GM12872 (cell line): ENCODE measurements around the gene KRT3.

Experiments
- TF ChIP-seq, protein P1 (sequence below): IDR thresholded peaks from 3 replicates; pipeline ENCODE4 v1.5.1; 2011; ENCODE audit warnings: low read depth, mild to moderate bottlenecking, low read length, moderate library complexity; ENCODE audit not compliant: insufficient read depth

KRT3 gene

DNA sequence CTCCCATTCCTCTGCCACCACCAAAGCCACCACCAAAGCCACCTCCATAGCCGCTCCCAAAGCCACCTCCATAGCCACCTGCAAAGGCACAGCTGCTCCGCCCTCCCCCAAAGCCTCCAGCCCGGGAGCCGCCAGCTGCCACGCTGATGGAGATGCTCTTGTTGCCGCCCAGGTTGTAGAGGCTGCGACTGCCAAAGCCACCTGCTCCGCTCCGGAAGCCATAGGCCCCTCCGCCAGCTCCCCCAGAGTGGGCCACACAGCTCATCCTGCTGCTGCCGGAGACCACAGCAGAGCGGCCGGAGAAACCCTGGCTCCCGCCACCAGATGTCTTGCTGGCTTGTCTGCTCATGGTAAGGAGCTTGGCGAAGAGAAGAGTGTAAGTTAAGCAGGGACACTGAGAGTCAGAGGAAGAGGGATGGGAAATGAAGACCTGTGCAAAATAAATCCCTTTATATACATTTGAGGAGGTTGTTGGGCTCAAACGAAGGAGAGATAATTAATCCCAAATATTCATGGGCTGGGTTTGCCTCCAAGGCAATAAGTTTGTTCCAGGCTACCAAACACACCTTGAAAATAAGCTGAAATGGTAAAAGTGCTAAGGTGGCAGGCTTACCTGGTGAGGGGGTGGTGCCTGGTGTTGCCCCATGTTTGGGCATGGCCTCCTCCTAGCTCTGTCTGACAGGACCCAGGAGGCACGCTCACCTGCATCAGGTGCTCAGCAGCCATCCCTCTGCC is at the start of gene KRT3:
TSS of gene KRT3 (minus strand) at position 424 of the 735 bp plus-strand sequence. CDS start at position 349, 75 bp downstream.
- TF ChIP-seq, protein P1, sequence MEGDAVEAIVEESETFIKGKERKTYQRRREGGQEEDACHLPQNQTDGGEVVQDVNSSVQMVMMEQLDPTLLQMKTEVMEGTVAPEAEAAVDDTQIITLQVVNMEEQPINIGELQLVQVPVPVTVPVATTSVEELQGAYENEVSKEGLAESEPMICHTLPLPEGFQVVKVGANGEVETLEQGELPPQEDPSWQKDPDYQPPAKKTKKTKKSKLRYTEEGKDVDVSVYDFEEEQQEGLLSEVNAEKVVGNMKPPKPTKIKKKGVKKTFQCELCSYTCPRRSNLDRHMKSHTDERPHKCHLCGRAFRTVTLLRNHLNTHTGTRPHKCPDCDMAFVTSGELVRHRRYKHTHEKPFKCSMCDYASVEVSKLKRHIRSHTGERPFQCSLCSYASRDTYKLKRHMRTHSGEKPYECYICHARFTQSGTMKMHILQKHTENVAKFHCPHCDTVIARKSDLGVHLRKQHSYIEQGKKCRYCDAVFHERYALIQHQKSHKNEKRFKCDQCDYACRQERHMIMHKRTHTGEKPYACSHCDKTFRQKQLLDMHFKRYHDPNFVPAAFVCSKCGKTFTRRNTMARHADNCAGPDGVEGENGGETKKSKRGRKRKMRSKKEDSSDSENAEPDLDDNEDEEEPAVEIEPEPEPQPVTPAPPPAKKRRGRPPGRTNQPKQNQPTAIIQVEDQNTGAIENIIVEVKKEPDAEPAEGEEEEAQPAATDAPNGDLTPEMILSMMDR: no peak

DNA sequence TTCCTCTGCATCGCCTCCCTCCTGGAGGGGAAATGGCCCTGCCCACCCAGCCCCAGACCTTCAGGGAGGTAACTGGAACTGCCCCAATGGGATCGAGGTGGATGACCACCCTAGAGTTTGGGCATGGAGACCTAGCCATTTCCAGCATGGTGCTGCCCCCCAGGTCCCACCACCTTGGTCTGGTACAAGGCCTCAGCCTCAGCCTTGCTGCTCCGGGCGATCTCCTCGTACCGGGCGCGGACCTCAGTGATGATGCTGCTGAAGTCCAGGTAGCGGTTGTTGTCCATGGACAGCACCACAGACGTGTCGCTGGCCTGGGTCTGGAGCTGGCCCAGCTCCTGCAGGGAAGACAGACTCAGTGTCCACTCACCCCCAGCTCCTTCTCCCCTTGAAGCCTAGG is 48.5 kb upstream of the KRT3 start:
- TF ChIP-seq, protein P1: no peak

DNA sequence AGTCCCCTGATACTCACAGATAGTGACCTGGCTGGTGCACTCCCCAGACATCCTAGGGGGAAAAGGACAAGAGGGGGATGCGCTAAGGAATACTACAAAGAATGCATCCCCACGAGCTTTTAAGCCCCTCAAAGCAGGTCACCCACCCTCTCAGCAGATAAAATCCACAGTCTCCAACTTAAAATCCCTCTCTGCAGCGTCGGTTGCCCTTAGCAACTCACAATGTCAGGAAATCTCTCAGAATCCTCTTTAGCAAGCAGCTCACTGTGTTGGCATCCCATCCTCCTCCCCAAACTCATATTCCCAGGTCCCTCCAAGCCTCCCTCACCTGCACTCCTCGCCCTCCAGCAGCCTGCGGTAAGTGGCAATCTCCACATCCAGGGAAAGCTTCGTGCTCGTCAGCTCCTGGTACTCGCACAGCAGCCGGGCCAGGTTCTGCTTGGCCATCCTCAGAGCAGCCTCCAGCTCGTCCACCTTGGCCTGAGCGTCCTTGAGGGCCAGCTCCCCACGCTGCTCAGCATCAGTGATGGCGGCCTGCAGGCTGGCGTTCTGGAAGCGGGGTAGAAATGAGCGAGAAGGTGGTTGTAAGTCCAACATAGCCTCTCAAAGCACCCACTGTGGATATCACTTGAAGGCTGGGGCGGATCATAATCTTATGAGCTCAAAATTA is 43.7 kb upstream of the KRT3 start:
- TF ChIP-seq, protein P1: no peak

DNA sequence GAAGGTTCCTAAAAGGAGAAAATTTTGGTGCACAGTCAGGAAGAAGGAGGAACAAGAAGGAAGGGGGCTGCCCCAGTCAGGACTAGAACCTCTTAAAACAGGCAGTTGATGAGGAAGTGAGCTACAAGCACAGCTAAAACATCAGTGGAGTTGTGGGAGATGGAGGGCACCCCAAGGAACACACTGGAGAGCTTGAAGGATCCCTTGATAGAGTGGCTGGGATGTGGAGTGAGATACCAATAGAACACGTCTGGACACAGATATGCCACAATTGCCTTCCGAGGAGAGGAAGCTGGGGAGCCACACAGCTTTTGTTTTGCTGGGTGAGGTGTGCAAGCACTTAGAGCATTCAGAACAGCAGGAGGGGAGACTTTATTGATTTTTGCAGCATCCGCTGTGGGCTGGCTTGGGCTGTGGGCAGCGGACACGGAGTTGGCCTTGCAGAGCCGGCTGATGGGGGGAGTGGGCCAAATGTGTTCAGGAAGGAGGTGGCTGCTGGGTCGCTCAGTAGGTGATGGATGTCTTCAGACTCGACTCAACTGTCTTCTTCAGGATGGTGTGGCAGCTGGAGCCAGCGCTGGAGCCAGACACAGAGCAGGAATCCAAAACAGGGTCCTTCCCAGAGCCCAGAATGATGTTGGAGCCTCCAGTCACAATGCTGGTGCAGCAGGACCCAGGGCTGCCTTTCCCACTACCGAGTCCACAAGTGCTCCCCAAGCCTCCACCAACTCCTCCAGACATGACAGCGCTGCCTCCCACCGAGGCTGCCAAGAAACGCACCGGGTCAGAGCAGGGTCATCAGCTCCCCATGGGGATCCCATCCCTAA is 42.9 kb upstream of the KRT3 start:
- TF ChIP-seq, protein P1: no peak

DNA sequence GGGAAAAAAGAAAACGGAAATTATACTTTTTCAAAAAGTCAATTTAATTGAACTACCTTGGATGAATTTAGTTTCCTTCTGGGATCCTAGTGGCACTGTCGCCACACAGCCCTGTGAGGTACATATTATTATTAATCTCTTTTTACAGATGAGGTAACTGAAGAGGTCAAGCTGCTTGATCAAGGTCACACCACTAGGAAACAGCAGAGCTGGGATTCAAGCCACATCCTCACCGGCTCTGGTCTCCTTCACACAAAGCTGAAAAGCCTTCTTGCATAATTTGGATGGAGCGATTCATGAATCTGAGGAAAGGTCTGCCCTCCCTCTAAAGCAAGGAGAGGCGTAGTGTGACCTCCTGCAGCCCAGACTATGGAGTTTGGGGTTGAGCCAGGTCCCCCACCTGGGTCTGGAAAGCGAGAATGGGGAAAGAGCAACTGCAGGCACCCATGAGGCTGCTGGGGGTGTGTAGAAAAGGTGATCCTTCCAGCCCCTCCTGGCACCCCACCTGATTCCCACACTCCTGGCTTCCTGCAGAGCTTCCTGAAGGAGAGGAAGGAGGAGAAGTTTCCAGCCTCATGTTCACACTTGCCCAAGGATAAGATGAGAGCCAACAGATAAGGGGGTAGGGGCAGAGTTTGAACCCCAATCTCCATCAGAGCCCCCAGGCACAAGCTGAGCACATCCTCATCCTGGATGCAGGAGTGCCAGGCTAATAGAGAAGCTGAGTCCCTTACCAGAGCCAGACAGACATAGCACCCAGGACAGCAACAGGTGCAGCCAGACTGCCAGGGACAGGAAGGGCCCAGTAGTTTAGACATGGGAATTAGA is 42.1 kb upstream of the KRT3 start:
- TF ChIP-seq, protein P1: no peak

DNA sequence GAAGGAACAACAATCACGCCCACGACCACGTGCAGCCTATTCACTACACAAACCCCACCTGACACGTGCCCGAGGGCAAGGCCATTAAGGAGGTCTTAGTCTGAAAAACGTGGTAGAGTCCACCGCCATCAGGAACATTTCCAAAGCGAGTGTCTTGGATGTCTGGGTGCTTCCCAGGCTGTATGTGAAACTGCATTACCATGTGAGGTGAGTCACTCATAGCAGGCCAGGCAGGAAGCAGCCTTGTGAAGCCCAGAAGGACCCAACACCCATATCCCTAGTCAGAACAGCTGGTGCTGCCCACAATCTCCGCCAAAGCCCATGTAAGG is 41.5 kb upstream of the KRT3 start:
- TF ChIP-seq, protein P1: no peak
